ENCODE measurements around the gene KIF16B.

DNA sequence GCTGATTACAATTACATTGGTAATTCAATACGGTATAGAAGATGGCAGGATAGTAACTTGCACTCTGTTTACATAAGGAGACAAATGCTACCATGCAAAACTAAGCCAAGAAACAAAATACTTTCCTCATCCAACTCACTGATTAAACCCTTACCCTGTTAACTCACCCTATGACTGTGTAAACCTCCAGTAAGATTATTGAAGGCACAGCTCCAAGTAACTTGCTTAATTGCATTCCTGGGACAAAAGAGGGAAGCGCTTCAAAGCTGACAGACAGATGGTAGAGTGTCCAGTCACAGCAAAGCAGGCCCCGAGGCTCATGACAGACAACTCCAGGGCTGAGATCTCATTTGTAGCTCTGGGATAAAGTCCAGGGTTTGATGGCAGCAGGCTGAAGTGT, 6.9 kb upstream of the KIF16B start:
- TF ChIP-seq, protein P1, sequence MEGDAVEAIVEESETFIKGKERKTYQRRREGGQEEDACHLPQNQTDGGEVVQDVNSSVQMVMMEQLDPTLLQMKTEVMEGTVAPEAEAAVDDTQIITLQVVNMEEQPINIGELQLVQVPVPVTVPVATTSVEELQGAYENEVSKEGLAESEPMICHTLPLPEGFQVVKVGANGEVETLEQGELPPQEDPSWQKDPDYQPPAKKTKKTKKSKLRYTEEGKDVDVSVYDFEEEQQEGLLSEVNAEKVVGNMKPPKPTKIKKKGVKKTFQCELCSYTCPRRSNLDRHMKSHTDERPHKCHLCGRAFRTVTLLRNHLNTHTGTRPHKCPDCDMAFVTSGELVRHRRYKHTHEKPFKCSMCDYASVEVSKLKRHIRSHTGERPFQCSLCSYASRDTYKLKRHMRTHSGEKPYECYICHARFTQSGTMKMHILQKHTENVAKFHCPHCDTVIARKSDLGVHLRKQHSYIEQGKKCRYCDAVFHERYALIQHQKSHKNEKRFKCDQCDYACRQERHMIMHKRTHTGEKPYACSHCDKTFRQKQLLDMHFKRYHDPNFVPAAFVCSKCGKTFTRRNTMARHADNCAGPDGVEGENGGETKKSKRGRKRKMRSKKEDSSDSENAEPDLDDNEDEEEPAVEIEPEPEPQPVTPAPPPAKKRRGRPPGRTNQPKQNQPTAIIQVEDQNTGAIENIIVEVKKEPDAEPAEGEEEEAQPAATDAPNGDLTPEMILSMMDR (conservative IDR thresholded peaks at IDR 0.05 in 1 of 2, IDR thresholded peaks at IDR 0.05 in 1 of 2; ENCODE audit: extremely low read depth in 1 of 2, insufficient read depth in 1 of 2, low read depth in 1 of 2, low read length in 2 of 2) = no peak
- no peak for TF ChIP-seq EZH2 (IDR thresholded peaks at IDR 0.05; ENCODE audit: borderline replicate concordance, low read length)

All from mammary epithelial cell (primary cell).